Activated CD8-positive, alpha-beta memory T cell treated with anti-CD3 and anti-CD28 coated beads, Interleukin-2, amount 50 U/mL, for 48 hours (primary cell): ENCODE results near the gene PIGN.

Experiments
- DNase-seq: peaks from one replicate; pipeline ENCODE4 v3.0.0-alpha.2; 2020

Gene PIGN

GRCh38 chr18:62186774-62187542 lies at the start of gene PIGN, which contains the start of gene RELCH:
Gene PIGN, minus strand, starts transcription at chr18:62187056. Its CDS starts 25,703 bp downstream, at chr18:62161353.
Gene RELCH, plus strand, starts transcription at chr18:62187255. Its CDS starts 251 bp downstream, at chr18:62187506.
- DNase-seq: peak; percentile 91

DNA sequence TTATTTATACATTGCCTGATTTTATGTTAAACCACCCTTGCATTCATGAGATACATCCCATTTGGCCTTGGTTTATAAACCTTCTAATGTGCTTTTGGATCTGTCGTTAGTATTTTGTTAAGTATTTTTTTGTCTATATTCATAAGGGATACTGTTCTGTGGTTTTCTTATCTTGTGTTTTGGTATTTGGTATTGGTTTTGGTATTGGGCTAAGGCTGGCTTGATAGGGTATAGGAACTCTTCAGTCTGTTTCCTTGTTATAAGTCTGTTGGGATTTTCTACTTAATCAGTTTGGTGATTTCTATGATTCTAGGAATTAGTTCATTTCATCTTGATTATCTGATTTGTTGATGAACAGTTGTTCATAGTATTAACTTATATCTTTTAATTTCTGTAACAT lies 49.4 kb upstream of the PIGN start:
- DNase-seq: no peak

DNA sequence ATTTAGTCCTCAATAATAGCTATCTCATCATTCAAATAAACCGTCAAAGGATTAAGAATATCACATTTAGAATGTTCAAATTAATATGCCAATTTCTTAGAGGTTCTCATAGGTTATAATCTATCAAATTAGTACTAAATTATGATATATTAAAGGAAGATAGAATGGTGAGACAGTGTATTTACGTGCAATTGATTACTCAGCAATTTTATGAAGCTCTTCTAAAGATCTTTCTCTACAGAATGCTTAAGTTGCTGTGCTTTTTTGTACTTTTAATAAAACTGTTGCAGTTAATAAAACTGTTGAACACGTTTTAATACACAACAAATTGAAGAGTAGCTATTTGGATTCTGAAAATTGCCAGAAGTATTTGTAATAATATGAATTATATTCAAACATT lies 39.2 kb upstream of the PIGN start:
- no peak for DNase-seq

- DNase-seq: no peak
Observed at GRCh38 chr18:62224229-62224628, 37.4 kb upstream of the PIGN start.

- no peak for DNase-seq
Observed at GRCh38 chr18:62214790-62215189, 27.9 kb upstream of the PIGN start.

- no peak for DNase-seq
Observed at GRCh38 chr18:62211325-62211828, 24.5 kb upstream of the PIGN start.

DNA sequence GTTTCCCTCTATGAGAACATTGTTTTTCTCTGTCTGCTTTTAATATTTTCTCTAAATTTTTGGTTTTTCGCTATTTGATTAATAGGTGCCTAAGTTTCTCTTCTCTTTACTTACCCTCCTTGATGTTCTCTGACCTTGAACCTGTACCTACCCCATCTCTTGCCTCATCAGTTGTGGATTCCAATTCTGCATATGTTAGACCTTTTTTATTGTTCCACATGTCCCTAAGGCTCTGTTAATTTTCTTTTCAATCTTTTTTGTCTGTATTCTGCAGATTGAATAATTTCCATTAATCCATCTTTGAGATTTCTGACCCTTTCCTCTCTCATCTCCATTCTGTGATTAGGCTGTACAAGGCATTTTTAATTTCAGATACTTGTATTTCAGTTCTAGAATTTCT lies 23.3 kb upstream of the PIGN start:
- no peak for DNase-seq

- no peak for DNase-seq
Observed at GRCh38 chr18:62209046-62209445, 22.2 kb upstream of the PIGN start.

DNA sequence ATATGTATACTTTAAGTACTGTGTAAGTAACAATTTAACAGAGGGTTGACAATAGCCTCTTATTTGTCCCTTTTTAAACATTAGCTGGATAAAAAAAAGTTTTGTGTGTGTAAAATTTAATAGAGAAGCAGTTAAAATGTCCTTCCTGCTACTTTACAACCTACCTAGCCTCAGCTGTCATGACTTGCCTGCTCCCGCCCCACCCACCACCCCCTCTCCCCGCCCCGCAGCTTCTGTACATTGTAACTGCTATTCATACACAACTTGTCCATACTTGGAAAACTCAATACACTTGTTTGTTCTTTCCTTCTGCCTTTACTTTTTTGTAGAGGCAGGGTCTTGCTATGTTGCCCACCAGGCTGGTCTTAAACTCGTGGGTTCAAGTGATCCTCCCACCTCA lies 19.7 kb upstream of the PIGN start:
- no peak for DNase-seq

GRCh38 chr18:62205824-62206223 lies 19.0 kb upstream of the PIGN start:
- DNase-seq: no peak

DNA sequence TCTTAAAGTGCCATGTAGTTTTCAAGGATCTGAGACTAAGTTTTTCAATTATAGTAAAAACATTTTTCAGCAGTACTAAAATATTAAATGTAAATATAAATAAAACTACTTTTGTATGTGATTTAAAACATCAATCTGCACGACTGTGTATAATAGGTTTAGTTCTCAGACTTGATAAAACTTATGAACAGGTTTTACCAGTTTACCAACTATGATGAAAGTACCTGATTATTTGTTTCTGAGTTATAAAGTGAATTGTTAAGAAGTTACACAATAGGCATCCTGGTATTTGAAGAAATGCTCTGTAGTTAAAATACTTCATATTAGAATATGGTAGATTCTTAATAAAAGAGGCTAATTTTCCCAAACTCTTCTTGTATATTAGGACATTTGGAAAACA lies 15.0 kb upstream of the PIGN start:
- no peak for DNase-seq

DNA sequence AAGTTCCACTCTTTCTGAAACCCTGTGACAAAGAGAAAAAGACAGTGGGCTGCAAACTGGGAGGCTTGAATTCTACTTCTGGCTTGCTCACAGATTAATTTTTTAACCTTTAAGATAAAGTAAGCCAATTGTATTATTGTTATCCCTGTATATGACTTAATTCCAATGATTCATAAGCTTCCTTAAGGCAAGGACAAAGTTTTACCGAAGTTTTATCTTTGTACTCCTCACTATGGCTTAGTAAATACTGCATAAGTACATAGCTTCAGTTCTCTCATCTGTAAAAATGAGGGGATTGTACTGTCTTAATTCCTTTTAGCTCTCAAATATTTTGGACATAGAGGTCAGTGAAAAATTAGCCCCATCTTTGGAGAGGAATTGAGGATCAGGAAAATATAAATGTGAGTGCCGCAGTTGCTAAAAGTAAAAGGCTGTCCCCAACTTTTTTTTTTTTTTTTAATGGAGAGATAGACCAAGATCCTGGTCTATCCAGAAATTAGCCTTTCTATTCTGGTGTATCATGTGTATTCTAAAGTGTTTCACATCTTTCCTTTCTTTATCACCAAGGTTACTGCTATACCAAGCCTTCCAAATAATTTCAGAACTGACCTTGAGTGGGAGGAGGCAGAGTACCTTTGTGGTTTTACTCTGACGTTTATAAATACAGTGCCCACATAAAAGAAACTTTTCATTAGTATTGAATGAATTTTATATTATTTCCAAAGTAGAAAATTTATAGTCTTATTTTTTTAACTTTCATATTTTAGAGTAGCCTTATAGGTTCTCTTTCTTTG lies 13.5 kb upstream of the PIGN start:
- no peak for DNase-seq

- no peak for DNase-seq
Observed at GRCh38 chr18:62199629-62200028, 12.8 kb upstream of the PIGN start.

- no peak for DNase-seq
Observed at GRCh38 chr18:62198259-62198658, 11.4 kb upstream of the PIGN start.

GRCh38 chr18:62196980-62197379 lies 10.1 kb upstream of the PIGN start:
- no peak for DNase-seq

GRCh38 chr18:62196079-62196478 lies 9.2 kb upstream of the PIGN start:
- no peak for DNase-seq

DNA sequence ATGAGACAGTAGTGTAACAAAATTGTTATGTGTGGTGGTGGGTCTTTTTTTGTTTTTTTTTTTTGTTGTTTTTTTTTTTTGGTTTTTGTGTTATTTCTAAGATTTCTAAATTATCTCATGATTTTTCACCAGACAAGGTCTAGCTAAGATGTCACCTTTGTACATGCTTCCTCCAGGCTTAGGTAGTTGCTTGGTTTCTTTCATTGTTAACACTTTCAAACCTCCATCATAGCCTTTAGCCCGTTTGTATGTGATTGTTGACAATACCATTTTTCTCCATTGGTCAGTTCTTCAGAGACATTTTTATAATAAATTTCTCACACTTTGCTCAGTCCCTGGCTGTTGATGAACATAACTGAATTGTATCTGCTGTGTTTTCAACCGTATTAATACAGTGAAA lies 2.4 kb upstream of the PIGN start:
- no peak for DNase-seq

DNA sequence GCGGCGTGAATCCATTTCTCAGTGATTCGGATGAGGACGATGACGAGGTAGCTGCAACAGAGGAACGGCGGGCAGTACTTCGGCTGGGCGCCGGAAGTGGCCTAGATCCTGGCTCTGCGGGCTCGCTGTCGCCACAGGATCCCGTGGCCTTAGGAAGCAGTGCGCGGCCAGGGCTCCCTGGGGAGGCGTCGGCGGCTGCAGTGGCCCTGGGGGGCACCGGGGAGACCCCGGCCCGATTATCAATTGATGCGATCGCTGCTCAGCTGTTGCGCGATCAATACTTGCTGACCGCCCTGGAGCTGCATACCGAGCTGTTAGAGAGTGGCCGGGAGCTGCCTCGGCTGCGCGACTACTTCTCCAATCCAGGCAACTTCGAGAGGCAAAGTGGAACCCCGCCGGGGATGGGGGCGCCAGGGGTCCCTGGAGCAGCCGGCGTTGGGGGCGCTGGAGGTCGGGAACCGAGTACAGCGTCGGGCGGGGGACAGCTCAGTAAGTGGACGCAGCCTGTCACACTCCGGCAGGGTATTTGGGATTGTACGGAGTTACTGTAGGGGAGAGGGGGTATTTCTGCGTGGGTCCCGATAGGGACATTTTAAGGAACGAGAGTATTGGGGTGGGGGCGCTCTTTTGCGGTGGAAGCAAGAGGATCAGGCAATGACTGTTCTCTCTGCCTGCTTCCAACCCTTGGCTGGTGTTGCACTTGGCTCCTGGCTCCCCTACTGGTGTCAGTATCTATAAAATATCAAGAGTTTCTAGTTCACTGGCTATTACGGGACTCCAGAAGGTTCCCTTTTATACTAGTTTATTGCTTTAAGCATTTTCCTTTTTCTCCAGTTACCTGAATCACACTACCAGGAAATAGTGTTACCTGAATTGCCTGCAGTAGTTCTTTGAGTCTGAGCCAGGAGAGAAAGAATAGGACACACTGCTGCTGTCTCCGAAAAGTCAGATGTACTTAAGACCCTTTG lies 971 bp upstream of the PIGN start:
- peak; percentile 56 for DNase-seq

GRCh38 chr18:62186499-62186773 lies 420 bp downstream of the PIGN start:
- no peak for DNase-seq

DNA sequence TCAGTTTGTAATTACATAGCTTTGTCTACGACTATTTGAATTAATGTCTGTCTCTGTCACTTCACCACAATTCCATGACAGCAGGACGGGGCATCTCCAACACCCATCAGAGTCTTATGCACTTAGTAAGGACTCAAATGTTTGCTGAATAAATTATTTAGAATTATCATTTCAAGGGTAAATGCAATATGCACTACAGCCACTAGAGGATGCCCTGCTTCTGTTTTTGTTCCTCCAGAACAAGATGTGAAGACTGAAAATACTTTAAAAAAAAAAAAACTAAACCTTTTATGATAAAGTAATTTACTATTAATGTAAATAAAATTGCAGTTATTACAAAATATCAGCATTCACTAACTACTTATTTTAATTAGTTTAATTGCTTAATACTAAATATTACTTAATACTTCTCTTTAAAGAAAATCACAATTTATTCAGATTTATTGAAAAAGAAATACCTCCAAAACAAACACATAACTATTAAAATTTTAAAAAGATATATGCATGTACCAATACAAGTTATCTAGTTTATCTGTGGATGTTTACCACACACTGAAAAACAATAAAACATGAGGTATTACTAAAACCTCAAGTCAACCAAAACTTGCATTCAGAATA lies 3.2 kb downstream of the PIGN start:
- DNase-seq: no peak

DNA sequence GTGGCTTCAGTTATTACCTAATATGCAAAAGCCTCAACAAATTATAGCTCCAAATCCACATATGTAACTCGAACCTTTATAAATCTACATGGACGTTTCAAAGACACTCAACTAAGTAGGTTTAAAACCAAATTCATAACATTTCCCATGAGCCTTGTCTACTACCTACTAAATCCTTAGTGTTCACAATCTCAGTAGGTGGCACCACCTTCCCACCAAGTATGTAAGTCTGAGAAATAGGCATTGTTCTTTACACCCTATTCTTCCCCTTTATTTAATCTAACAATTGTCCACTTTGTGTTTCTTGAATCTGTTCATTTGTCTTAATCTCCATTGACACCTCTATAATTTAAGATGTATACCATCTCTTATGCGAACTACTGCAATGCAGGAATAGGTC lies 4.6 kb downstream of the PIGN start:
- DNase-seq: no peak

GRCh38 chr18:62179213-62179612 lies 7.6 kb downstream of the PIGN start:
- DNase-seq: no peak

DNA sequence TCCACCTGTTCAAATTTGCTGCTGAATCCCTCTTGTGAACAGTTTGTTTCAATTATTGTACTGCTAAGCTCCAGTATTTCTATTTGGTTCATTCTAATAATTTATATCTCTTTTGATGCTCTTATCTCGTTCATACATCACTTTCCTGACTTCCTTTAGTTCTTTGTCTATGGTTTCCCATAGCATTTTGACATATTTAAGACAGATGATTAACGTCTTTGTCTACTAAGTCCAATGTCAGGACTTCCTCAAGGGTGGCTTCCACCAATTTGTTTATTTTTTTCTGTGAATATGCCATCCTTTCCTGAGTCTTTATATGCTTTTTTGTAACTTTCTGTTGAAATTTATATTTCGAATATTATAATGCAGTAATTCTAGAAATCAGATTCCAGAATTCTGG lies 9.6 kb downstream of the PIGN start:
- no peak for DNase-seq
